Activated naive CD8-positive, alpha-beta T cell (primary cell): ENCODE measurements around the gene PLCL1.

Source experiments
- H3K27ac Mint-ChIP-seq: one replicate; pipeline ENCODE4 v1.8.0; 2021; ENCODE audit warnings: mixed read lengths
- H3K27me3 Mint-ChIP-seq: one replicate; pipeline ENCODE4 v1.8.0; 2021; ENCODE audit warnings: mixed read lengths
- H3K36me3 Mint-ChIP-seq: one replicate; pipeline ENCODE4 v1.8.0; 2021; ENCODE audit warnings: mixed read lengths
- H3K4me1 Mint-ChIP-seq: one replicate; pipeline ENCODE4 v1.8.0; 2021; ENCODE audit warnings: low read depth, mixed read lengths
- H3K4me3 Mint-ChIP-seq: one replicate; pipeline ENCODE4 v1.8.0; 2021; ENCODE audit warnings: mild to moderate bottlenecking, mixed read lengths
- H3K9me3 Mint-ChIP-seq: one replicate; pipeline ENCODE4 v1.8.0; 2021; ENCODE audit warnings: low read depth, mixed read lengths

PLCL1 gene

GRCh38 chr2:198055716-198056115 is 251.3 kb downstream of the PLCL1 start:
- no peak overlapping the region for H3K4me3 Mint-ChIP-seq
- no peaks in the 10 kb centered on the region for H3K9me3 Mint-ChIP-seq
- no peak overlapping the region for H3K27ac Mint-ChIP-seq
- H3K36me3 Mint-ChIP-seq: no peaks in the 10 kb centered on the region
- no peaks in the 10 kb centered on the region for H3K27me3 Mint-ChIP-seq
- no peaks in the 10 kb centered on the region for H3K4me1 Mint-ChIP-seq

DNA sequence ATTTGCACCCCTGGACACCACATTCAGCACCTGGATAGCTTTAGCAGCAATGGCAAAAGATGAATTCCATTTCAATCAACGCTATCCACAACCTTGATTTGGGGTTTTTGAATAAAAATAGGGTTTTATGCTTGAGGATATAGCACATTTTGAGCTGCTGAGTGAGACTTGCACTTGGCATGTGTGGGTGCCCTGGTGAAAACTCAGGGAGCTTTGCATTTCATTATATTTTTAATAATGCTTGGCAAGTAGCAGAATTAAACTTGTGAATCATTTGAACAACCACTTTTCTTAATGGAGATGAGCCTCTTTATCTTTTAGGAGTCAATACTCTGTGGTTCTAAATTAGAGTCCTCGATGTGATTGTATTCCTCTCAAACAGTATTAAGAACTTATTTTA is 252.4 kb downstream of the PLCL1 start:
- H3K4me3 Mint-ChIP-seq: no peak overlapping the region
- no peaks in the 10 kb centered on the region for H3K4me1 Mint-ChIP-seq
- peaks cover 2% of the 10 kb centered on the region for H3K36me3 Mint-ChIP-seq
- no peaks in the 10 kb centered on the region for H3K9me3 Mint-ChIP-seq
- no peaks in the 10 kb centered on the region for H3K27me3 Mint-ChIP-seq
- H3K27ac Mint-ChIP-seq: no peak overlapping the region

- peaks cover 4% of the 10 kb centered on the region for H3K36me3 Mint-ChIP-seq
- H3K9me3 Mint-ChIP-seq: no peaks in the 10 kb centered on the region
- no peaks in the 10 kb centered on the region for H3K27me3 Mint-ChIP-seq
- no peak overlapping the region for H3K27ac Mint-ChIP-seq
- peaks cover 1% of the 10 kb centered on the region for H3K4me1 Mint-ChIP-seq
- no peak overlapping the region for H3K4me3 Mint-ChIP-seq
Measured at GRCh38 chr2:198059800-198060199, 255.4 kb downstream of the PLCL1 start.

GRCh38 chr2:198060277-198060676 is 255.9 kb downstream of the PLCL1 start:
- peaks cover 4% of the 10 kb centered on the region for H3K36me3 Mint-ChIP-seq

GRCh38 chr2:198062826-198063225 is 258.4 kb downstream of the PLCL1 start:
- peaks cover 6% of the 10 kb centered on the region for H3K36me3 Mint-ChIP-seq
- H3K27me3 Mint-ChIP-seq: no peaks in the 10 kb centered on the region
- no peak overlapping the region for H3K27ac Mint-ChIP-seq
- H3K4me3 Mint-ChIP-seq: no peak overlapping the region
- H3K4me1 Mint-ChIP-seq: peaks cover 3% of the 10 kb centered on the region
- no peaks in the 10 kb centered on the region for H3K9me3 Mint-ChIP-seq

More at GRCh38 chr2:198060277-198060676, 255.9 kb downstream of the PLCL1 start:
- Mint-ChIP-seq H3K9me3 (no peaks in the 10 kb centered on the region), H3K4me3 (no peak overlapping the region), H3K4me1 (peaks cover 1% of the 10 kb centered on the region), H3K27ac (no peak overlapping the region), H3K27me3 (no peaks in the 10 kb centered on the region)

- H3K27ac Mint-ChIP-seq: no peak overlapping the region
- H3K27me3 Mint-ChIP-seq: no peaks in the 10 kb centered on the region
- H3K4me1 Mint-ChIP-seq: peaks cover 3% of the 10 kb centered on the region
- no peaks in the 10 kb centered on the region for H3K9me3 Mint-ChIP-seq
- peaks cover 6% of the 10 kb centered on the region for H3K36me3 Mint-ChIP-seq
- no peak overlapping the region for H3K4me3 Mint-ChIP-seq
Measured at GRCh38 chr2:198063242-198063641, 258.8 kb downstream of the PLCL1 start.

DNA sequence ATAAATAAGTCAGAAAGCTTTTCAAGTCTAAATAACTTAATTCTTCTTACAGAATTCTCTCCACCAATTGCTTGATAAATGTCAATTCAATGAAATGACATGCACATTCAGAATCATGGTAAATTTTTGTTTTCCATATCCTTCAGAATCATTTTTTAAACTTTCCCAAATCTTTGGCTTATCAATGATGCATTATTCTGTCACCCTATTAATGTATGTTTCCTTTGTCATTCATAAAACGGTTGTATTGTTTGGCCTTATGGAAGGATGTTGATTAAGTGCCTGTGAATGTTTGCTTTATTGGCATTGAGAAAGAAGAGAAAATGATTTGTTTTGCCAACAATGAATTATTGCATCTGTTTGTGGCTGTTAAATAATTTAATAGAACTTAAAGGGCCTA is 260.9 kb downstream of the PLCL1 start:
- Mint-ChIP-seq H3K27ac (no peak overlapping the region), H3K4me1 (peaks cover 3% of the 10 kb centered on the region), H3K36me3 (peaks cover 6% of the 10 kb centered on the region), H3K4me3 (no peak overlapping the region), H3K9me3 (no peaks in the 10 kb centered on the region), H3K27me3 (no peaks in the 10 kb centered on the region)

DNA sequence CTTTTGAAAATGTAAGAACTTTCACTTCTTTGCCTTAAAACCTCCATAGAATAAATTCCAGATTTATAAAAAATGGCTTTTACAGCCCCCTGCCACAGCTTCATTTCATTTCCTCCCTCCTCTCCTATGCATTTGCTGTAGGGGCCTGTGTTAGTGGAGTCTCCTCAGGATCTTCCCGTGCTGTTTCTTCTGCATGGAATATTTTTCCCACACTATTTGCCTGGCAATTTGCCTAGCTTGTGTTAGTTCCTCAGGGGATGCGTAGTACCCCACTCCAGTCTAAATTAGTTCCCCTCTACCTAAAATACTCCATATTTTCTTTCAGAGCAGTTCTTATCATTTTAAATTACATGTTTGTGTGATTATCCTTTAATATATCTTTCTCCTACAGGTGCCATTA is 262.2 kb downstream of the PLCL1 start:
- Mint-ChIP-seq H3K4me3 (no peak overlapping the region), H3K27ac (no peak overlapping the region), H3K27me3 (no peaks in the 10 kb centered on the region), H3K4me1 (peaks cover 3% of the 10 kb centered on the region), H3K9me3 (no peaks in the 10 kb centered on the region), H3K36me3 (peaks cover 6% of the 10 kb centered on the region)

DNA sequence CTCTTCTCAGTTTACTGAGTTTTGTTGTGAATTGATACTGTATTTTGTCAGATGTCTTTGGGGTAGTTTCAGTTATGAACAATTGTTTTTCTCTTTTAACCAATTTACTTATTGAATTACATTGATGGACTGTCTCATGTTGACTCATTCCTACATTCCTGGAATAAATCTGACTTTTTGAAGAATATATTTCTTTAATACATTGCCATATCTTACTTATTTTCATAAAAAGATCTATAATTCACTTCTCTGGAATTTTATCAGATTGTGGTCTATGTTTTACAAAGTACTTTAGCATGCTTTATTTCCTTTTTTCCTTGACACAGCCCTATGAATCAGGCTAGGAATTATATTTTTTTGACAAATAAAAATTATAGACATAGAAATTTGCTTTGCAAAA is 268.3 kb downstream of the PLCL1 start:
- Mint-ChIP-seq H3K4me3 (no peak overlapping the region), H3K27ac (no peak overlapping the region), H3K9me3 (no peaks in the 10 kb centered on the region), H3K27me3 (no peaks in the 10 kb centered on the region), H3K36me3 (peaks cover 7% of the 10 kb centered on the region), H3K4me1 (no peaks in the 10 kb centered on the region)

DNA sequence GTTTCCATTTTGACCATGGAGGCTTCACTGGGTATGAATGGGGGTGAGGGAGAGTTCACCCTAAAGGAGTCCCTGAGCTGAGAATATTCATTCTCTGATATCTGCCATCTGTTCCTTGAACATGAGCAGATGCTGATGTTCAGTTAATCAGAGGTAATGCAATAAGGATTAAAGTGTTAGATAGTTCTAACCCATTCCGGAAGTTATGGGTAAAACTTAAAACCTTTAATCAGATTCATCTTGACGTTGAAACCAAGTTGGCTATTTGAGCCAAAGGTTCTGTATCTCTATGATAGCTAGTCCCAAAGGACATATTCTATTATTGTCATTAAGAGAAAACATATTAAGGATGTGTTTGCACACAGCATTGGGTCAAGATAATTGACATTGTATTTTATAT is 268.9 kb downstream of the PLCL1 start:
- Mint-ChIP-seq H3K36me3 (peaks cover 7% of the 10 kb centered on the region), H3K27ac (no peak overlapping the region), H3K4me3 (no peak overlapping the region), H3K4me1 (no peaks in the 10 kb centered on the region), H3K27me3 (no peaks in the 10 kb centered on the region), H3K9me3 (no peaks in the 10 kb centered on the region)

DNA sequence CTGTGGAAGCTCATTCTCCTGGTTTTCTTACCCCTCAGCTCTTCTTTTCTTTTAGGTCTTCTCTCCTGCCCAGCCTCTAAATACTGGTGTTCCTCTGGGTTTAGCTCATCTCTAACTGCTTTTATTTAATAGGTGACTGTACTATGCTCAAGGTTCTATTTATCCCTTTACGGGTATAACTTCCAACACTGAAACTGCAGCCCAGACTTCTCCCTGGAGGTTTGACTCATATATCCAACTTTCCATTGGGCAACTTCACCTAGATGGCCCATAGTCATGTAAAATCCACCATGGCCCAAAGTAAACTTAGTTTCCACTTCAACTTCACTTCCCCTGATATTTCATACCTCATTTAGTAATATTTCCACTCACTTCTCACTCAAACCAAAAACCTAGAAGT is 273.1 kb downstream of the PLCL1 start:
- Mint-ChIP-seq H3K4me3 (no peak overlapping the region), H3K9me3 (no peaks in the 10 kb centered on the region), H3K27ac (no peak overlapping the region), H3K36me3 (peaks cover 7% of the 10 kb centered on the region), H3K4me1 (no peaks in the 10 kb centered on the region), H3K27me3 (no peaks in the 10 kb centered on the region)

DNA sequence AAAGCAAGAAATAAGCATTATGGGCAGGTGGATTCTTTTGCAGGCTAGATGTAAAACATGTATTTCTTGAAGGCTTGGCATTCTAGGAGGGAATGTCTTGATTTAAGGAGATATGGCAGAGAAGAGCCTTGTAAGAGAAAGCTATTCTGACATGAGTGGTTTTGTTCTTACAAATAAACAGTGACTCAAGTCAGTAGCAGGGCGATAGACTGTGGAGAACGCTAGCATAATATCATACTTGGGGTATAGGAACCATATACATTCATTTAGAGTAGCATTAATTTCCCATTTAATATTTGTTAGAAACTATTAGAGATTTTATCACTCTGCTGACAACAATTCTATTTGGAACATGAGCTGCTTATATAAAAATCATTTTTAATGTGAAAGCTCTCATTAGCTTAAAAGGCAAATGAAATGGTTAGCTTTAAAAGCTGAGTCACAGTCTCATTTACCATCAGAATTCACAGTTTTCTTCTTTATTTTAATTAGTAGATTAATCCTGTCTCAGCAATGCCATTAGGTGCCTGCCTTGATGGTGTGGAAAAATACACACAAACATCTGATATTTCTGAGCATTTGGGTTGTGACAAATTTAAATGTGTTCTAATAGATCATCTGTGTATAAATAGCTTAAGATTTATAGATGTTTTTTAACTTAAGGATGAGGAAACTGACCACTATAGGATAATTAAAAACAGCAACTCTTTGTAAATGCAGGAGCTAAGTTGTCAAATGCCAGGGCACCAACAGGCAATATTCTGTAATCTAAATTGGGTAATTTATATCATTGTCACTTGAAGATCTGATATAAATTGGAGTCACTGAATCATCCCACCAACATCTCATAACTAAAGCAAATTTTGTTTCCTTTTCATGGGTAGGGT is 276.7 kb downstream of the PLCL1 start:
- no peak overlapping the region for H3K27ac Mint-ChIP-seq
- H3K9me3 Mint-ChIP-seq: no peaks in the 10 kb centered on the region
- peaks cover 27% of the 10 kb centered on the region for H3K36me3 Mint-ChIP-seq
- H3K4me3 Mint-ChIP-seq: no peak overlapping the region
- H3K27me3 Mint-ChIP-seq: no peaks in the 10 kb centered on the region
- no peaks in the 10 kb centered on the region for H3K4me1 Mint-ChIP-seq

GRCh38 chr2:198084156-198084555 is 279.8 kb downstream of the PLCL1 start:
- no peak overlapping the region for H3K27ac Mint-ChIP-seq
- peaks cover 29% of the 10 kb centered on the region for H3K36me3 Mint-ChIP-seq
- no peaks in the 10 kb centered on the region for H3K9me3 Mint-ChIP-seq
- no peak overlapping the region for H3K4me3 Mint-ChIP-seq
- no peaks in the 10 kb centered on the region for H3K4me1 Mint-ChIP-seq
- no peaks in the 10 kb centered on the region for H3K27me3 Mint-ChIP-seq

GRCh38 chr2:198096002-198096401 is 291.6 kb downstream of the PLCL1 start:
- Mint-ChIP-seq H3K27ac (no peak overlapping the region), H3K4me3 (no peak overlapping the region), H3K27me3 (no peaks in the 10 kb centered on the region), H3K4me1 (peaks cover 2% of the 10 kb centered on the region), H3K36me3 (peaks cover 17% of the 10 kb centered on the region), H3K9me3 (no peaks in the 10 kb centered on the region)

- Mint-ChIP-seq H3K36me3 (peaks cover 18% of the 10 kb centered on the region), H3K27me3 (no peaks in the 10 kb centered on the region), H3K9me3 (no peaks in the 10 kb centered on the region), H3K4me3 (no peak overlapping the region), H3K4me1 (peaks cover 2% of the 10 kb centered on the region), H3K27ac (no peak overlapping the region)
Measured at GRCh38 chr2:198096965-198097364, 292.6 kb downstream of the PLCL1 start.

- Mint-ChIP-seq H3K27me3 (no peaks in the 10 kb centered on the region), H3K4me3 (no peak overlapping the region), H3K27ac (no peak overlapping the region), H3K36me3 (peaks cover 14% of the 10 kb centered on the region), H3K4me1 (peaks cover 2% of the 10 kb centered on the region), H3K9me3 (no peaks in the 10 kb centered on the region)
Measured at GRCh38 chr2:198097630-198098029, 293.2 kb downstream of the PLCL1 start.
